ENCODE results near the gene DCT.

GRCh38 chr13:94454334-94454733, 25.1 kb downstream of the DCT start:
- no peak for TF ChIP-seq GATA2 (IDR thresholded peaks at IDR 0.05; ENCODE audit: low read depth, low read length)
- no peak for TF ChIP-seq GATA3 (IDR thresholded peaks at IDR 0.05; ENCODE audit: low read depth, low read length)
